Measurements from ENCODE around the gene ZC3H12C.
"Not testable (repeated sequence)": the region's sequence is repeated elsewhere in the genome, so short reads cannot be mapped to it uniquely, and the experiment has no call there.

ZC3H12C gene

DNA sequence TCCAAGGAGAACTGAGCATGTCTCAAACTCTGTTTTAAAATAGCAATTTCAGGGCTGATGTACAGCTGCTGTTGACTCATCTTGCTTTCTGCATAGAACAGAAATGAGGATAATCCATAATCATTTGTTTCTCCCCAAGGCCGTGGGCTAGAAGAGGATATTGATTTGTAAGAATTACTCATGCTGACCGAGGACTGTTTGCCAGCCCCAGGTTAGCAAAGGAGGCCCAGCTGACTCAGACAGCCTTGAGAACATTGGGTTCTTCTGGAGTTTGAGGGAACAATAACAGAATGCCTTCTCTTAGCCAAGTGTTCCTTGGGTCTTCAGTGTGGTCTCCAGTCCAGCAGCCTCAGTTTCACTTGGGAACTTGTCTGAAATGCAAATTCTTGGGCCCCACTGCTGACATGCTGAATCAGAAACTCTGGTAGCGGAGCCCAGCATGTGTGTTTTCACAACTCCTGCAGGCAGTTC is 92.0 kb downstream of the ZC3H12C start:
- in situ Hi-C loops (cut with MboI; ENCODE audit: low sequenced_read_pairs, unreplicated experiment), result loop anchor here (10.0 kb wide), 1 partner anchor 240 kb away; no protein-coding TSS in a partner anchor
- no peak for DNase-seq (ENCODE audit: low spot score)
- TF ChIP-seq, protein P1, sequence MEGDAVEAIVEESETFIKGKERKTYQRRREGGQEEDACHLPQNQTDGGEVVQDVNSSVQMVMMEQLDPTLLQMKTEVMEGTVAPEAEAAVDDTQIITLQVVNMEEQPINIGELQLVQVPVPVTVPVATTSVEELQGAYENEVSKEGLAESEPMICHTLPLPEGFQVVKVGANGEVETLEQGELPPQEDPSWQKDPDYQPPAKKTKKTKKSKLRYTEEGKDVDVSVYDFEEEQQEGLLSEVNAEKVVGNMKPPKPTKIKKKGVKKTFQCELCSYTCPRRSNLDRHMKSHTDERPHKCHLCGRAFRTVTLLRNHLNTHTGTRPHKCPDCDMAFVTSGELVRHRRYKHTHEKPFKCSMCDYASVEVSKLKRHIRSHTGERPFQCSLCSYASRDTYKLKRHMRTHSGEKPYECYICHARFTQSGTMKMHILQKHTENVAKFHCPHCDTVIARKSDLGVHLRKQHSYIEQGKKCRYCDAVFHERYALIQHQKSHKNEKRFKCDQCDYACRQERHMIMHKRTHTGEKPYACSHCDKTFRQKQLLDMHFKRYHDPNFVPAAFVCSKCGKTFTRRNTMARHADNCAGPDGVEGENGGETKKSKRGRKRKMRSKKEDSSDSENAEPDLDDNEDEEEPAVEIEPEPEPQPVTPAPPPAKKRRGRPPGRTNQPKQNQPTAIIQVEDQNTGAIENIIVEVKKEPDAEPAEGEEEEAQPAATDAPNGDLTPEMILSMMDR (IDR thresholded peaks at IDR 0.05; ENCODE audit: borderline replicate concordance, control extremely low read depth, extremely low read depth, insufficient read depth, missing control alignments), result no peak

DNA sequence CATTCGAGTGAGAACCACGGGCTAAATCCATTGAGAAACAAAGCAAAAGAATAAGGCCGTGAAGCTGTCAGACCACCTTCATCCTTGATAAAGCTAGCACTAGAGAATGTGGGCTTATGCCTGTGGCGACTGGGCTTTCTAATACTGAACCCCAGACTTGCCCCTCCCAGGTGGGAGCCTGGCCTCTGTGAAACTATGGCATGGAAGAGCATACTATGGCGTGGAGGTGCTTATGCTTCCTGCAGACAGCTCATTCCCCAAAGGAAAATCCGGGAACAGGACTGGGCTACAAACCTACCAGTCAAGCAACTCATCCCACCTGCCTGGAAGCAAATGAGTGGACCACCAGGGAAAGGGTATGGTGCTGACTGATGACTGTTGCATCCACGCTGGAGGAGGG is 92.4 kb downstream of the ZC3H12C start:
- in situ Hi-C loops (cut with MboI; ENCODE audit: low sequenced_read_pairs, unreplicated experiment), result loop anchor here (10.0 kb wide), 1 partner anchor 241 kb away; no protein-coding TSS in a partner anchor
- DNase-seq (ENCODE audit: low spot score), result no peak
- TF ChIP-seq, protein P1 (IDR thresholded peaks at IDR 0.05; ENCODE audit: borderline replicate concordance, control extremely low read depth, extremely low read depth, insufficient read depth, missing control alignments), result no peak

DNA sequence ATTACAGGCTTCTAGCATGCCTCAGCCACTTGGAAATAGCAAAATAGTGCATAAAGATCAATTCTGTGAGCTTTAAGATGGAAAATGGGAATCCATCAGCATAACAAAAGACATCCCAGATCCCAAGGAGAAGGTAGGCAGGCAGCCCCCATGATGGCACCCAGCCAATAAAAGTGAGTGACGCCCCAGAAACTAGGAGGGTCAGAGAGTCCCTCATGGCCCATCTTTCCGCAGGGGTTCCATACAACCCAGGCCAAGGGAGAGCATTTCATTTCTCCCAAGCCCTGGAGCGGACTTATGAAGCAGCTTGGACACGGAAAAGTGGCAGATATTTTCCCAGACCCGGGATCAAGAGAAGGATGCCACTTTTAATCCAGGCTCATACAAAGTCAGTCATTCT is 93.3 kb downstream of the ZC3H12C start:
- in situ Hi-C loops (cut with MboI; ENCODE audit: low sequenced_read_pairs, unreplicated experiment), result loop anchor here (10.0 kb wide), 1 partner anchor 242 kb away; no protein-coding TSS in a partner anchor
- no peak for DNase-seq (ENCODE audit: low spot score)
- TF ChIP-seq, protein P1 (IDR thresholded peaks at IDR 0.05; ENCODE audit: borderline replicate concordance, control extremely low read depth, extremely low read depth, insufficient read depth, missing control alignments), result no peak

DNA sequence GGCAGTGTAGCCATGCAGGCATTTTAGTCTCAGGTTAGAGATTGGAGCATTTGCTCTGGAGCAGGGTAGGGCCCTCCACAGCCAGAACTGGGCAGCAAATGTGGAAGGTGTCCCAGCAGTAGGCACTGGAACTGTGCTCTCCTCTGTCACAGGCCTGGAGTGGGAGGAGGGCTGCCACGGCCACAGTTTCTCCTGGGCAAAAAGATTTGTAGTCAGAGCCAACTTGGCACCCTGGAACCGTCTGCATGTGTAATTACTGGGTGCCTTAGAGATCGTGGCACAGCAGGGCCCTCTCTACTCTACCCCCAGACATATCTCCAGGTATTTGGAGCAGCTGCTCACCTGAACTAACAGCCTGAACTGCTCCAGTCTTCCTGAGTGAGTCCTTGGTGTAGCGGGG is 93.7 kb downstream of the ZC3H12C start:
- DNase-seq (ENCODE audit: low spot score), result no peak
- TF ChIP-seq, protein P1 (IDR thresholded peaks at IDR 0.05; ENCODE audit: borderline replicate concordance, control extremely low read depth, extremely low read depth, insufficient read depth, missing control alignments), result no peak
- in situ Hi-C loops (cut with MboI; ENCODE audit: low sequenced_read_pairs, unreplicated experiment), result loop anchor here (10.0 kb wide), 1 partner anchor 242 kb away; no protein-coding TSS in a partner anchor

DNA sequence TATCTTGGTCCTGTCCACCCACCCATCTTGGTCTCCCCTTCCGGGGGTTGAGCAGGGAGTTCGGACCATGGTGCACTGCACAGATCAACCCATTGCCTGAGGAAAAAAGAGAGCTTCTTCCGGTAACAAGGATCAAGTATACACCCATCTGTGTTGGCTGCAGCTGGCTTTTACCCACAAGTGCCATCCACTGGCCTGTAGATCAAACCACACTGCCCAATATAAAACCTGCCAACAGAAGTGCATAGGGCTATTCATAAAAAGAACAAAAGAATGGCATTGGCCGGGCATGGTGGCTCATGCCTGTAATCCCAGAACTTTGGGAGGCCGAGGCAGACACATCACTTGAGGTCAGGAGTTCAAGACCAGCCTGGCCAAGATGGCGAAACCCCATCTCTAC is 94.5 kb downstream of the ZC3H12C start:
- TF ChIP-seq, protein P1 (IDR thresholded peaks at IDR 0.05; ENCODE audit: borderline replicate concordance, control extremely low read depth, extremely low read depth, insufficient read depth, missing control alignments), result no peak
- DNase-seq (ENCODE audit: low spot score), result no peak
- in situ Hi-C loops (cut with MboI; ENCODE audit: low sequenced_read_pairs, unreplicated experiment), result loop anchor here (10.0 kb wide), 1 partner anchor 243 kb away; no protein-coding TSS in a partner anchor

DNA sequence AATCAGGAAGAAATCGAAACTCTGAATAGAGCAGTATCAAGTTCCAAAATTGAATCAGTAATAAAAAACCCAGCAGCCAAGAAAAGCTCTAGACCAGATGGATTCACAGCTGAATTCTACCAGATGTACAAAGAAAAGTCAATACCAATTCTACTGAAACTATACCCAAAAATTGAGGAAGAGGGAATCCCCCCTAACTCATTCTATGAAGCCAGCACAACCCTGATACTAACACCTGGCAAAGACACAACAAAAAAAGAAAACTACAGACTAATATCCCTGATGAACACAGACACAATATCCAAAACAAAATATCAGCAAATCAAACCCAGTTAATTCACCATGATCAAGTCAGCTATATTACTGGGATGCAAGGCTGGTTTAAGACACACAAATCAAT is 97.7 kb downstream of the ZC3H12C start:
- TF ChIP-seq, protein P1 (IDR thresholded peaks at IDR 0.05; ENCODE audit: borderline replicate concordance, control extremely low read depth, extremely low read depth, insufficient read depth, missing control alignments), result no peak
- in situ Hi-C loops (cut with MboI; ENCODE audit: low sequenced_read_pairs, unreplicated experiment), result no loop called here
- DNase-seq (ENCODE audit: low spot score), result no peak

DNA sequence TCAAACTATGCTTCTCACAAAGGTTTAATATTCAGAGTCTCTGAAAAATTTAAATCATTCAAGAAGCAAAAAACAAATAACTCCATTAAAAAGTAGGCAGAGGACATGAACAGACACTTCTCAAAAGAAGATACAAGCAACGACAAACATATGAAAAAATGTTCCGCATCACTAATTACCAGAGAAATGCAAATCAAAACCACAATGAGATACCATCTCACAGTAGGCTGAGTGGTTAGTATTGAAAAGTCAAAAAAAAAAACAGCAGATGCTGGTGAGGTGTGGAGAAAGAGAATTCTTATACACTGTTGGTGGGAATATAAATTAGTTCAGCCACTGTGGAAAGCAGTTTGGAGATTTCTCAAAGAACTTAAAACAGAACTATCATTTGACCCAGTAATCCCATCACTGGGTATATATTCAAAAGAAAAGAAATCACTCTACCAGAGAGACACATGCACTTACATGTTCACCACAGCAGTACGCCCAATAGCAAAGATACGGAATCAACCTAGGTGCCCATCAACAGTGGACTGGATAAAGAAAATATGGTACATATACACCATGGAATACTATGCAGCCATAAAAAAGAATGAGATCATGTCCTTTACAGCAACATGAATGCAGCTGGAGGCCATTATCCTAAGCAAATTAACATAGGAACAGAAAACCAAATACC is 99.6 kb downstream of the ZC3H12C start:
- DNase-seq (ENCODE audit: low spot score); in situ Hi-C loops (cut with MboI; ENCODE audit: low sequenced_read_pairs, unreplicated experiment): not testable (repeated sequence)

DNA sequence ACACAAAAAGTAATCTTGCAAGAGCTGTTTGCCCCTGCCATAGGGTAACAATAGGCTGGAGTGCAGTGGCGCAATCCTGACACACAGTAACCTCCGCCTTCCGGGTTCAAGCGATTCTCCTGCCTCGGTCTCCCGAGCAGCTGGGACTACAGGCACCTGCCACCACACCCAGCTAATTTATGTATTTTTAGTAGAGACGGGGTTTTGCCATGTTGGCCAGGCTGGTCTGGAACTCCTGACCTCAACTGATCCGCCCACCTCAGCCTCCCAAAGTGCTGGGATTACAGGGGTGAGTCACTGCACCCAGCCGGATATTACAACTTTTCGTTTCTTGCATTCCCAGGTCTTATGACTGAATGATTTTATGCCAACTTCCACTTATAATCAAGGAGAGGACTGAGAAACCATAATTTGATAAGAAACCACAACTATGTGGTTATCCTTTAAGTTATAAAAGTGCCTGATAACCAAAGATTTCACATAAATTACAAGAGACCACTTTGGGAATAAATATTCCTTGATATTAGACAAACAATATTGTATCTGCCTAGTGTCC is 101.1 kb downstream of the ZC3H12C start:
- in situ Hi-C loops (cut with MboI; ENCODE audit: low sequenced_read_pairs, unreplicated experiment); DNase-seq (ENCODE audit: low spot score): not testable (repeated sequence)

All from GM13976 (cell line).